HepG2 (cell line): Measurements from ENCODE around the gene RHOBTB3. TPM values are rescaled to one million over a fixed set of nuclear protein-coding genes. Genes with fewer than 3 reads are reported as not detected.
A peak's percentile ranks its signal among the peaks of the same experiment; 100 is the strongest.

Experiments used
- ARID5B ChIP-seq: IDR thresholded peaks from 2 replicates; pipeline ENCODE4 v1.4.0; 2020; ENCODE audit warnings: mild to moderate bottlenecking, missing genetic modification reagents
- FOXA3 ChIP-seq: IDR thresholded peaks from 2 replicates; pipeline ENCODE4 v1.6.1; 2016; ENCODE audit warnings: missing genetic modification reagents, missing compliant biosample characterization
- HNF1A ChIP-seq, 2 experiments: sonication (generic) in 1 of 2; formaldehyde crosslinking in 1 of 2; IDR thresholded peaks; 2 replicates each; pipeline versions ENCODE4 v1.4.0 to v1.6.1; 2016 to 2020; ENCODE audit warnings: borderline replicate concordance in 1 of 2, low read depth in 1 of 2, mild to moderate bottlenecking in 1 of 2, missing genetic modification reagents in 1 of 2
- LBX2 ChIP-seq: sonication (generic); formaldehyde crosslinking; IDR thresholded peaks from 2 replicates; pipeline ENCODE4 v1.5.0; 2020; ENCODE audit warnings: missing genetic modification reagents, mild to moderate bottlenecking, borderline replicate concordance
- ZBED4 ChIP-seq: sonication (generic); formaldehyde crosslinking; IDR thresholded peaks from 2 replicates; pipeline ENCODE4 v1.4.0; 2020; ENCODE audit warnings: missing genetic modification reagents, borderline replicate concordance
- ZBTB46 ChIP-seq: sonication (generic); formaldehyde crosslinking; IDR thresholded peaks from 2 replicates; pipeline ENCODE4 v1.4.0; 2020; ENCODE audit warnings: mild to moderate bottlenecking, missing genetic modification reagents, borderline replicate concordance
- ZHX1 ChIP-seq: sonication (generic); formaldehyde crosslinking; IDR thresholded peaks from 2 replicates; pipeline ENCODE4 v1.8.1; 2022; ENCODE audit warnings: low read depth, mild to moderate bottlenecking, missing genetic modification reagents
- polyA plus RNA-seq, 8 experiments: library from polyadenylated mRNA; depleted of rRNA in 3 of 8; stranded (reverse) in 7 of 8; unstranded in 1 of 8; fragments of >200 nt; fragmentation: Illumina TruSeq in 4 of 8; extraction: Trizol in 4 of 8; gene quantifications; 2 replicates each; pipeline versions ENCODE4 v1.2.1 to v1.2.3, GENCODE V29; 2011 to 2016; ENCODE audit warnings: low read depth in 4 of 8, missing spikeins in 1 of 8, mixed read lengths in 1 of 8; ENCODE audit not compliant: insufficient read depth in 1 of 8
- total RNA-seq, 5 experiments: library from RNA; depleted of rRNA; stranded (reverse); fragments of >200 nt; fragmentation: Illumina TruSeq; extraction: Trizol; gene quantifications; 2 replicates each; pipeline ENCODE4 v1.2.3, GENCODE V29; 2016; ENCODE audit warnings: low read depth in 1 of 5

Gene RHOBTB3
- total and polyA plus RNA-seq, 2 of the 13 experiments (the other 11 are each of a cell fraction or from before 2014, with no cell fraction given) = 31.6 to 35.4 TPM

- TF ChIP-seq ZHX1 (CRISPR knock-in tag) (no peak), ARID5B (CRISPR knock-in tag) (peak; percentile 90), ZBED4 (CRISPR knock-in tag) (peak; percentile 28; the same call in 1 of the 2 replicates), FOXA3 (CRISPR knock-in tag) (peak; percentile 30), HNF1A (IDR thresholded peaks at IDR 0.05; ENCODE audit: low read depth) (peak; percentile 87), HNF1A (CRISPR knock-in tag; IDR thresholded peaks at IDR 0.05; ENCODE audit: borderline replicate concordance) (peak; percentile 82; the same call in 1 of the 2 replicates), LBX2 (CRISPR knock-in tag) (no peak), ZBTB46 (CRISPR knock-in tag) (no peak)
These were observed 72.4 kb downstream of the RHOBTB3 start (continued) for GRCh38 chr5:95803271-95804148.
